ENCODE data around the gene SEMA5A. TPM values are rescaled to one million over a fixed set of nuclear protein-coding genes. Genes with fewer than 3 reads are reported as not detected.

Gene SEMA5A
- total and polyA plus RNA-seq, 2 of the 8 experiments (the other 6 are each of a cell fraction or from before 2014, with no cell fraction given) = 5.3 to 8.9 TPM

- TF ChIP-seq SIN3A (conservative IDR thresholded peaks at IDR 0.05 in 1 of 2, IDR thresholded peaks at IDR 0.05 in 1 of 2; ENCODE audit: low read depth in 1 of 2, low read length in 2 of 2) (no peak), ASH2L (IDR thresholded peaks at IDR 0.05; ENCODE audit: low read length) (no peak), CREB1 (IDR thresholded peaks at IDR 0.05) (no peak), SP1 (IDR thresholded peaks at IDR 0.05; ENCODE audit: low read depth, low read length) (no peak), SIRT6 (IDR thresholded peaks at IDR 0.05; ENCODE audit: low read length) (no peak), BRCA1 (IDR thresholded peaks at IDR 0.05; ENCODE audit: low read depth, low read length) (no peak), POLR2AphosphoS5 (IDR thresholded peaks at IDR 0.05; ENCODE audit: low read depth, low read length) (no peak), ZNF274 (IDR thresholded peaks at IDR 0.05; ENCODE audit: borderline replicate concordance, extremely low read depth, low read length) (no peak), RFX5 (IDR thresholded peaks at IDR 0.05; ENCODE audit: borderline replicate concordance, low read depth, low read length) (no peak)
These were observed 43.4 kb upstream of the SEMA5A start (continued) for GRCh38 chr5:9589049-9589835.

All from H1 (cell line).